GM12801 (cell line): ENCODE data around the gene KCNT2.

Experiments
- CTCF ChIP-seq: IDR thresholded peaks from one replicate; pipeline ENCODE4 v1.5.1; 2011; ENCODE audit warnings: control low read depth; ENCODE audit not compliant: insufficient read length; ENCODE audit errors: extremely low read depth

KCNT2 gene

GRCh38 chr1:196409586-196409985, 198.7 kb downstream of the KCNT2 start:
- no peak for TF ChIP-seq CTCF

- no peak for TF ChIP-seq CTCF
These were observed 200.7 kb downstream of the KCNT2 start for GRCh38 chr1:196407358-196408051.

GRCh38 chr1:196405839-196406238, 202.4 kb downstream of the KCNT2 start:
- no peak for TF ChIP-seq CTCF

GRCh38 chr1:196403803-196404690, 204.2 kb downstream of the KCNT2 start:
- no peak for TF ChIP-seq CTCF

GRCh38 chr1:196401891-196402290, 206.3 kb downstream of the KCNT2 start:
- TF ChIP-seq CTCF: no peak

- TF ChIP-seq CTCF: no peak
These were observed 206.8 kb downstream of the KCNT2 start for GRCh38 chr1:196401452-196401833.
